SIG-M5 (cell line): ENCODE measurements around the gene COL9A2.

Experiments used
- DNase-seq: peaks from one replicate; lab custom pipeline; 2025; lab: John Stamatoyannopoulos, UW

The COL9A2 gene

DNA sequence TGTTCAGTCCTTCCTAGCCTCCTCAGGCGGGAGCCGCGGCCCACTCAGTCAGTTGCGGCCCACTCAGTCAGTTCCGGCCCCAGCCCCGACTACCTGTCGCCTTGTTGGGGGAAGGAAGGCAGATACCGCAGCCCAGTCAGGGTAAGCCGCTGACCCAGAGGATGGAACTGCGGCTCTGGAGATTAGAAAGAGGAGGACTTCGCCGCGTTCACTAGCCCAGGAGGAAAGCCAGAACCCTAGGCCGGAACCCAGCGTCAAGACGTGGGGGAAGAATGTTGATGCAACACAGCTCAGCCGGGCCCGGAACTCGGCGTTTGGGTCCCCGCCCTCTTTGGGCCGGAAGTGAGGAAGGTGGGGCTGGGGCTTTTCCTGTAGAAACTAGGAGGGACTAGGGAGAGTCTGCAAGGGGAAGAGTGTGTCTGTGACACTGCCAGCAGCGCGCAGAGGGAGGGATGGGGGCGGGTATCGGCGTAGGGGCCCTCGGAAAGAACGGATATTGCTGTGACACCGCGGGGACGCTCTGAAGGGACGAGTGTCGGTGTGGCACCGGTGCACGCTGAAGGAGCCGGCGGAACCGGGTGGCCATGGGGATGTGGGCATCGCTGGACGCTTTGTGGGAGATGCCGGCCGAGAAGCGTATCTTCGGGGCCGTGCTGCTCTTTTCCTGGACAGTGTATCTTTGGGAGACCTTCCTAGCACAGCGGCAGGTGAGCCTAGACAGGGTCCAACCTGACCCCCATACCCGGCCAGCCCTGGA, 59.2 kb downstream of the COL9A2 start, which contains the start of gene ZMPSTE24:
Gene ZMPSTE24, plus strand, starts transcription at position 549 of the 757 bp plus-strand sequence. Its CDS starts 36 bp downstream, at position 585.
- DNase-seq = peak; percentile 90

DNA sequence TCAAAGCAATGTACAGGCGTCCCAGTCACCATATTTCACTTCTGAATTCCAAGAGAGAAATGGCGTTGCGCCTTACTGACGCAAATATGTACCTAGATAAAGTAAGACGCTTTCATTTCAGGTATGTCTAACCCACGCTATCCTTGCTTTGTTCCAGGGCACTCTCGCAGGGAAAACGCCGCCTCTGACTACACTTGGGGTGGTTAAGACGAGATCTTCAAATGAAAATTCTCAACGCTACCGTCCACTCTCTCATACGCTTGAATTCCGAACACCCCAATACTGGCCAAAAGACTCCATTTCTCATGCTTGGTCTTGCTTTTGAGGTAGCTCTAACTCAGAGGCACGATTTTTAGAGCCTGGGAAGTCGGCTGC, 59.8 kb downstream of the COL9A2 start:
- DNase-seq = no peak

DNA sequence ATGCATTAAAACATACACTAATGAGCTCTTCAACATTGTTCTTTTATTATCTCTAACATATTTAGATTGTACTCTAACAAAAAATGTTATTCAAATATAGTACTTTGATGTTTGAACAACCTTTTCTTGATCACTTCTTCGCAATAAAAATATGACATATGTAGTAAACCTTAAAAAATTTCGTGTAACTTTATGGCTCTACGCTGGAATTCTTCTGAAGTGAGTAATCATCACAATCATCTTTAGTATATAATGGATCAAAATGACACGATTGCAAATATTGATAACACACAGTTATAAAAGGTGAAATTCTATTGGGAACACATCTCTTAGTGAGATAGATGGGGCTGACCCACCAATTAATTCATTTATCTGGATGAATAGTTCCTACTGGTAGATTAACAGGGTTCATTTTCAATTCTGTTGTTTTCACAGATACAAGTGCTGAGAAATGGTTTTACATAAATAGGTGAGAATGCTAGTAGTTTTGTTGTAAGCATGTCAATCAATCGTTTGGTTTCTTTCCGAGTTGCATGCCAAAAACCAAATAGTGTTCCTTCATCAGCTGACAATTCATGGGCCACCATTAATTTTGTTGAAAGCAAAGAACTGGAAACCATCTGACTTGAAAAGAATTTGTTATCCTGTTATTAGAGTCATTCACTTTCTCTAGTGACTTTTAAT, 60.5 kb downstream of the COL9A2 start:
- no peak for DNase-seq

DNA sequence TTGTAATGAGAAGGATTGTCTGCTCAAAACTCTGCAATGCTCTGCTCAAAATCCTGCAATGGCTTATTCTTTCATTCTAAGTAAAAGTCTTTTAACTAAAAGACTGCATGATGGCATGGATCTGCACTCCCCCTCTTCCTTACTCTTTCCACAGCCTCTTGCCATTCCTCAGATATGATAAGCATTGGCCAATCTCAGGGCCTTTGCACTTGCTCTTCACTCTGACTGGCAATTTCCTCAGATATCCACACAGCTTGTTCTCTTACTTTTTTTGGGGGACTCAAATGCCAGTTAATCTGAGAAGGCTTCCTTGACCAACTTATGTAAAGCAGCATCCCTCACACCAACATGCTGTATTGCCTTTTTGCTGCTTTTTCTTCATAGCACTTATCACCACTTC, 61.9 kb downstream of the COL9A2 start:
- DNase-seq = no peak

DNA sequence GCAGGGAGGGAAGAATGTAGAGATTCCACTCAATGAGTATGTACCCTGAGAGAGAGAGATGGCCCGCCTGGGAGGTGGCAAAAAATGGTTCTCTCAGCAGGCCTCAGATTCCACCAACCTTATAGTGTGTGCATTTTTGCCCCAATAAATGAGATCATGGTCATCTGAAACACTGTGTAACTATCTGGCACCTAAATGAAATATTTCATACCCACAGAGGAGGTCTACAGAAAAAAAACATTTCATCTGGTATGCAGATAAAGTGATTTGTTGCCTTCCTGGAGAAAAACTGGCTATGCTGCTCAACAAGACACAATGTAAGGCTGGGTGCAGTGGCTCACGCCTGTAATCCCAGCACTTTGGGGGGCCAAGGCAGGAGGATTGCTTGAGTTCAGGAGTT, 64.5 kb downstream of the COL9A2 start:
- DNase-seq = no peak

DNA sequence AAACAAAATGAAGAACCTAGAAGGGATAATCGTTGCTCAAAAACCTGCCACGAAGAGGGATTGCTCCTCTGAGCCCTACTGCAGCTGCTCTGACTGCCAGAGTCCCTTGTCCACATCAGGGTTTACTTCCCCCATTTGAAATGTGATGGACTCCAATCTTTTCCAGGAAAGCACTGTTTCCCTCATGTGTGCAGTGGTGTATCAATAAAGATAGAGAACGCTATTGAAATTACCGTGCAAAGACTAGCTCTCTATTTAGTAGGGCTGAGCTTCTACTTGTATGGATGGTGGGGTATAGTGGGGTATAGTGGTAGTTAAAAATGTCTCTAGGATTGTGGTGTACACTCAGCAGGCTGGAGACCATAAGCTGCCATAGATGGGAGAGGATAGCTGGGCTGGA, 65.6 kb downstream of the COL9A2 start:
- no peak for DNase-seq
